ENCODE data around the gene SYNCRIP.
"Not testable (repeated sequence)": the region's sequence is repeated elsewhere in the genome, so short reads cannot be mapped to it uniquely, and the experiment has no call there.

Gene SYNCRIP

GRCh38 chr6:85670573-85670972, 27.9 kb upstream of the SYNCRIP start:
- in situ Hi-C loops (cut with MboI; ENCODE audit: low sequenced_read_pairs), result no loop called here

GRCh38 chr6:85669735-85670194, 27.1 kb upstream of the SYNCRIP start:
- in situ Hi-C loops (cut with MboI; ENCODE audit: low sequenced_read_pairs), result no loop called here

- in situ Hi-C loops (cut with MboI; ENCODE audit: low sequenced_read_pairs), result no loop called here
These were observed 19.6 kb upstream of the SYNCRIP start for GRCh38 chr6:85662251-85662650.

GRCh38 chr6:85660181-85660611, 17.5 kb upstream of the SYNCRIP start:
- in situ Hi-C loops (cut with MboI; ENCODE audit: low sequenced_read_pairs), result no loop called here

- in situ Hi-C loops (cut with MboI; ENCODE audit: low sequenced_read_pairs), result no loop called here
These were observed 7.9 kb upstream of the SYNCRIP start for GRCh38 chr6:85650606-85651005.

- in situ Hi-C loops (cut with MboI; ENCODE audit: low sequenced_read_pairs), result no loop called here
These were observed 1.6 kb upstream of the SYNCRIP start for GRCh38 chr6:85644279-85644762.

- in situ Hi-C loops (cut with MboI; ENCODE audit: low sequenced_read_pairs), result no loop called here
These were observed 1.0 kb upstream of the SYNCRIP start for GRCh38 chr6:85643537-85644278.

GRCh38 chr6:85641897-85642773, 551 bp downstream of the SYNCRIP start:
- in situ Hi-C loops (cut with MboI; ENCODE audit: low sequenced_read_pairs), result no loop called here

GRCh38 chr6:85641522-85641896, 1.2 kb downstream of the SYNCRIP start:
- in situ Hi-C loops (cut with MboI; ENCODE audit: low sequenced_read_pairs), result no loop called here

GRCh38 chr6:85640821-85641220, 1.9 kb downstream of the SYNCRIP start:
- in situ Hi-C loops (cut with MboI; ENCODE audit: low sequenced_read_pairs), result no loop called here

- in situ Hi-C loops (cut with MboI; ENCODE audit: low sequenced_read_pairs), result no loop called here
These were observed 5.1 kb downstream of the SYNCRIP start for GRCh38 chr6:85637579-85637978.

GRCh38 chr6:85632164-85632942, 10.3 kb downstream of the SYNCRIP start:
- in situ Hi-C loops (cut with MboI; ENCODE audit: low sequenced_read_pairs), result no loop called here

- in situ Hi-C loops (cut with MboI; ENCODE audit: low sequenced_read_pairs), result not testable (repeated sequence)
These were observed 11.6 kb downstream of the SYNCRIP start for GRCh38 chr6:85631117-85631516.

GRCh38 chr6:85628353-85628752, 14.3 kb downstream of the SYNCRIP start:
- in situ Hi-C loops (cut with MboI; ENCODE audit: low sequenced_read_pairs), result no loop called here

- in situ Hi-C loops (cut with MboI; ENCODE audit: low sequenced_read_pairs), result no loop called here
These were observed 22.4 kb downstream of the SYNCRIP start for GRCh38 chr6:85620308-85620707.

- in situ Hi-C loops (cut with MboI; ENCODE audit: low sequenced_read_pairs), result no loop called here
These were observed 27.9 kb downstream of the SYNCRIP start for GRCh38 chr6:85614780-85615179.

GRCh38 chr6:85612690-85613474, 29.8 kb downstream of the SYNCRIP start:
- in situ Hi-C loops (cut with MboI; ENCODE audit: low sequenced_read_pairs), result no loop called here

GRCh38 chr6:85610182-85610895, 32.3 kb downstream of the SYNCRIP start:
- in situ Hi-C loops (cut with MboI; ENCODE audit: low sequenced_read_pairs), result no loop called here

GRCh38 chr6:85602100-85602499, 40.6 kb downstream of the SYNCRIP start:
- in situ Hi-C loops (cut with MboI; ENCODE audit: low sequenced_read_pairs), result no loop called here

Data from HL-60/S4 treated with phorbol 12-myristate 13-acetate at 8.2 ng/mL for 4 days and 3 days (cell line).